GM11168 (cell line): ENCODE measurements around the gene NCLN.

Source experiments
- in situ Hi-C: fragments of 300-500 bp; cut with MboI; formaldehyde crosslinking; loops from one replicate; pipeline ENCODE4 v1.12.0; 2022; ENCODE audit warnings: low sequenced_read_pairs; ENCODE audit not compliant: unreplicated experiment

The NCLN gene

GRCh38 chr19:3250675-3251074 is 64.9 kb downstream of the NCLN start:
- in situ Hi-C loops, result no loop called here

- in situ Hi-C loops, result no loop called here
These were observed 65.5 kb downstream of the NCLN start for GRCh38 chr19:3251229-3251628.

- in situ Hi-C loops, result no loop called here
These were observed 66.9 kb downstream of the NCLN start for GRCh38 chr19:3252650-3253049.

- in situ Hi-C loops, result no loop called here
These were observed 67.5 kb downstream of the NCLN start for GRCh38 chr19:3253270-3253669.

GRCh38 chr19:3254520-3254919 is 68.8 kb downstream of the NCLN start:
- in situ Hi-C loops, result no loop called here

GRCh38 chr19:3257071-3257470 is 71.3 kb downstream of the NCLN start:
- in situ Hi-C loops, result no loop called here
